Hepatocyte (in vitro differentiated cells): ENCODE data around the gene MFSD2A. TPM values are rescaled to one million over a fixed set of nuclear protein-coding genes. Genes with fewer than 3 reads are reported as not detected.

Experiments used
- DNase-seq: peaks from one replicate; pipeline ENCODE4 v3.0.0-alpha.2; 2016; ENCODE audit warnings: low spot score
- H2AFZ ChIP-seq: fragments of 200-600 bp; sonication (generic); 2 replicates; pipeline ENCODE4 v1.6.0; 2016; ENCODE audit warnings: antibody characterized with exemption, mild to moderate bottlenecking
- H3K27ac ChIP-seq: fragments of 200-600 bp; sonication (generic); 2 replicates; pipeline ENCODE4 v1.5.1; 2016; ENCODE audit warnings: mild to moderate bottlenecking
- H3K27me3 ChIP-seq: fragments of 200-600 bp; sonication (generic); 2 replicates; pipeline ENCODE4 v1.6.1; 2016
- H3K36me3 ChIP-seq: fragments of 200-600 bp; sonication (generic); replicated peaks from 2 replicates; pipeline ENCODE4 v1.5.1; 2016; ENCODE audit warnings: low read depth; ENCODE audit not compliant: insufficient read depth
- H3K4me1 ChIP-seq: fragments of 200-600 bp; sonication (generic); 2 replicates; pipeline ENCODE4 v1.5.1; 2016; ENCODE audit warnings: mild to moderate bottlenecking, moderate library complexity; ENCODE audit not compliant: insufficient read depth
- H3K4me2 ChIP-seq: fragments of 200-600 bp; sonication (generic); 2 replicates; pipeline ENCODE4 v1.6.0; 2016
- H3K4me3 ChIP-seq: fragments of 200-600 bp; sonication (generic); 2 replicates; pipeline ENCODE4 v1.5.1; 2016; ENCODE audit warnings: mild to moderate bottlenecking
- H3K79me2 ChIP-seq: fragments of 200-600 bp; sonication (generic); 2 replicates; pipeline ENCODE4 v1.6.0; 2017; ENCODE audit warnings: mild to moderate bottlenecking
- H3K9me2 ChIP-seq: fragments of 200-600 bp; sonication (generic); replicated peaks from 2 replicates; pipeline ENCODE4 v1.6.0; 2017; ENCODE audit warnings: mild to moderate bottlenecking; ENCODE audit not compliant: insufficient read depth
- H3K9me3 ChIP-seq: fragments of 200-600 bp; sonication (generic); 2 replicates; pipeline ENCODE4 v1.5.1; 2016; ENCODE audit warnings: low read depth, mild to moderate bottlenecking
- H4K20me1 ChIP-seq: fragments of 200-600 bp; sonication (generic); 2 replicates; pipeline ENCODE4 v1.6.0; 2016; ENCODE audit warnings: mild to moderate bottlenecking; ENCODE audit not compliant: insufficient read depth, poor library complexity, severe bottlenecking
- CTCF ChIP-seq: fragments of 200-600 bp; sonication (generic); IDR thresholded peaks from 2 replicates; pipeline ENCODE4 v1.5.1; 2016; ENCODE audit warnings: antibody characterized with exemption, mild to moderate bottlenecking; ENCODE audit not compliant: poor library complexity
- EZH2 ChIP-seq: fragments of 200-600 bp; sonication (generic); IDR thresholded peaks from 2 replicates; pipeline ENCODE4 v1.6.1; 2016; ENCODE audit warnings: antibody characterized with exemption, mild to moderate bottlenecking, borderline replicate concordance
- EZH2phosphoT487 ChIP-seq: fragments of 200-600 bp; sonication (generic); IDR thresholded peaks from one replicate; pipeline ENCODE4 v1.6.1; 2018; ENCODE audit warnings: antibody characterized with exemption, mild to moderate bottlenecking, low read depth, moderate library complexity; ENCODE audit not compliant: unreplicated experiment, severe bottlenecking
- WGBS: methylation state at CpG from one replicate; pipeline ENCODE4 v1.1.6; 2016; ENCODE audit warnings: low lambda C conversion rate; ENCODE audit errors: missing lambda C conversion rate; 5-methylcytosine and 5-hydroxymethylcytosine counted together
- polyA plus RNA-seq: library from polyadenylated mRNA; unstranded; fragments of >200 nt; fragmentation: Nextera tagmentation; extraction: Ambion mirVana; gene quantifications from 2 replicates; pipeline ENCODE4 v1.2.1, GENCODE V29; 2016
- total RNA-seq: library from RNA; depleted of rRNA; stranded (reverse); fragments of >200 nt; gene quantifications from 2 replicates; pipeline ENCODE4 v1.2.3, GENCODE V29; 2014

The MFSD2A gene
- total and polyA plus RNA-seq, 2 experiments from 2014 or later, result 4.8 to 9.8 TPM

DNA sequence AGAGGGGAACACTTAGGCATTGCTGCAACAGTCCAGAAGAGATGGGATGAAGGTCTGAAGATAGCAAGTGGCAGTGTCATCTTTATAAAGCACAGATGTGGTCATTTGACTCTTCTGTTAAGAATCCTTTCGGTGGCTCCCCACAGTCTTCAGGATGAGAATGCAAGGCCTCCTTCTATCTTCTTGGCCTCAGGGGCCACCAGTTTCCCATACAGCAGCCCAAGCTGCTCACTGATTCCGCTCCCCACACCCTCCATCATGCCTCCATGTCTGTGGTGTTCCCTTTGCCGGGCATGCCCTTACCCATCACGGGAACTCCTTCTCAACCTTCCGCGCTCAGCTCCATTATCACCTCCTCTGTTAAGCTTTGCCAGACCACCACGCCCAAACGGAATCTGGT lies 16.1 kb upstream of the MFSD2A start:
- no peaks in the 10 kb centered on the region for H3K36me3 ChIP-seq
- no peak overlapping the region for H3K4me3 ChIP-seq
- H3K4me2 ChIP-seq, result no peak overlapping the region
- no peak for DNase-seq
- no peaks in the 10 kb centered on the region for H3K9me3 ChIP-seq
- WGBS, result 95% methylated on average over 8 of the region's 8 CpGs
- no peaks in the 10 kb centered on the region for H3K79me2 ChIP-seq
- no peak overlapping the region for H3K27ac ChIP-seq
- no peak overlapping the region for H2AFZ ChIP-seq
- TF ChIP-seq EZH2phosphoT487, result no peak
- no peak for TF ChIP-seq EZH2
- TF ChIP-seq CTCF, result no peak
- no peaks in the 10 kb centered on the region for H4K20me1 ChIP-seq
- peaks cover under 1% of the 10 kb centered on the region for H3K4me1 ChIP-seq
- H3K9me2 ChIP-seq, result no peaks in the 10 kb centered on the region
- no peaks in the 10 kb centered on the region for H3K27me3 ChIP-seq

DNA sequence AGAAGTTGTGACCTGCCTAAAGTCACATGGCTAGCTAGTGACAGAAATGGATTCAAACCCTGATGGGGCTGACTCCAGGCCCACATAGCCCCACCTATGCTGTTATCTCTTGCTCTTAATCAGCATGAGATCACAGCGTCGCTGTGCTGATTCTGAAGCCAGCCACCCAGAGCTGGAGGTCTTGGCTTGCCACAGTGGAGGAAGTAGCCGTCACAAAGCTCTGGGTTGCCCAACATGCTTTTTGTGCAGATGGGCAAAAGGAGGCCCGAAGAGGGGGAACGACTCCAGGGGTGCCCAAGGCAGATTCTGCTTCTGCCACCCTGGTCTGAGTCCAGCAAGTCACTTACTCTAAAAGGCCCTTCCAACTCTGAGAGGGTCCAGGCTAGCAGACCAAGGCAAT lies 14.7 kb upstream of the MFSD2A start:
- Histone ChIP-seq H3K27me3 (no peaks in the 10 kb centered on the region), H3K36me3 (no peaks in the 10 kb centered on the region), H2AFZ (no peak overlapping the region), H3K27ac (no peak overlapping the region), H3K4me1 (no peaks in the 10 kb centered on the region), H3K79me2 (no peaks in the 10 kb centered on the region), H3K9me3 (no peaks in the 10 kb centered on the region), H3K9me2 (no peaks in the 10 kb centered on the region), H3K4me2 (no peak overlapping the region), H4K20me1 (no peaks in the 10 kb centered on the region), H3K4me3 (no peak overlapping the region)
- DNase-seq, result no peak
- WGBS, result 74% methylated on average over 5 of the region's 5 CpGs
- TF ChIP-seq EZH2 (no peak), CTCF (no peak), EZH2phosphoT487 (no peak)

DNA sequence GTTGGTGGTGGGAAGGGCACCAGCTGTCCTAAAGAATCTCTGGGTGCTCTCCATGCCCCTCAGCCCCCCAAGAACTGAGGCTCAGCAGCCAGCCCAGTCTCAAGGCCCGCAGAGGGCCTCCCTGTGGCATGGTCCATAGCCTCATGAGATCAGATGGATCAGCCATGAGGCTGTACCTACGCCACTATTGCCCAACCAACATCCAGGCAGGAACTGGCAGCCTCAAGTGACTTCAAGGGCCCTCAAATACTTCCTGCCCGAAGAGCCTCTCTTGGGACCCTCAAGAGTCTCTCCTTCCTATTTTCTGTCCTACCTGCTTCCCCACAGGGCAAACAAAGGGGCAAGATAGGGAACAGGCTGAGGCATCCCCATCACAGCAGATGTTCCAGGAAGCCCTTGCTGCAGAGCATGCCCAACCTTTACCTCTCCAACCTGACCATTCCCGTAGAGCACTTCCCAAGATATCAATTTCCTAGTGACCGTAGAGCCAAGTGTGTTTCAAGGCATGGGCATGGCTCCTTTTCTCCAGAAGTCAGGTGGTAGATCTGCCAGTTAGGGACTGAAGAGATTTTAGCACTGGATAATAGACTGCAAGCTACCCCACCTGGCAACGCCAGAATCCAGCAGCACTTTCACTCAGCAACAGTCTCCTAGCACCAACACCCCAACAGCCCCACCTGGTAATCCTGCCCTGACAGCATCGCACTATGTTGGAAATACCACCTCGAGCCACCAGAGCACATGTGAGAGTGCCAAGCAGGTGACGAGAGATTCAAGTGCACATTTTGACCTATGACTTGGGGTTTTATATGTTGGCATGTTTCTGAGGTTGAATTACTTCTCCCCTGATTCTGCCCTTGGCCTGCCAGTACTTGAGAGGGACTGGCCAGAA lies 13.7 kb upstream of the MFSD2A start:
- H3K27me3 ChIP-seq, result no peaks in the 10 kb centered on the region
- H3K9me2 ChIP-seq, result no peaks in the 10 kb centered on the region
- H3K27ac ChIP-seq, result no peak overlapping the region
- no peak overlapping the region for H2AFZ ChIP-seq
- no peaks in the 10 kb centered on the region for H3K4me1 ChIP-seq
- DNase-seq, result no peak
- 95% methylated on average over 9 of the region's 9 CpGs for WGBS
- no peaks in the 10 kb centered on the region for H3K9me3 ChIP-seq
- no peaks in the 10 kb centered on the region for H3K79me2 ChIP-seq
- no peak overlapping the region for H3K4me3 ChIP-seq
- H3K36me3 ChIP-seq, result no peaks in the 10 kb centered on the region
- H3K4me2 ChIP-seq, result no peak overlapping the region
- no peaks in the 10 kb centered on the region for H4K20me1 ChIP-seq
- TF ChIP-seq EZH2phosphoT487 (no peak), CTCF (no peak), EZH2 (no peak)
